ENCODE measurements around the gene GRIK3.
"Not testable (repeated sequence)": the region's sequence is repeated elsewhere in the genome, so short reads cannot be mapped to it uniquely, and the experiment has no call there.

The GRIK3 gene

DNA sequence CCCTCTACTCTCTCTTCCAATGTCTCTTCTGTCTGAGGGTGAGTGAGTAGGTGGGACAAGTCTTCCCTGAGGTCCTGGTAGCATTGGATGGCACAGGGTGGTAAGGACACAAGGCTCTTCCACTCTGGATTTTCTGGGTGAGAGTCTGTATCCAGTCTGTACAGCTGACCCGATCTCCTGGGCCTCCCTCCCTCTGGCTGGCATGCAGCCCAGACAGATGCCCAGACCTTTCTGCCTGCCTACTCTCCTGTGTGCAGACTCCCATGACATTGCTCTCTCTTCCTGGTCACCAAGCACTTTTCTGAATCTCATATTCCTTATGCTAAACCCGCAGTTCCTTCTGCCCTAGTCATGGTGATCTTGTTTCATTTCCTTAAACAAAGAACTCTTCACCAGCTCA, 100.3 kb downstream of the GRIK3 start:
- DNase-seq = no peak

GRCh38 chr1:36927826-36928225, 106.5 kb downstream of the GRIK3 start:
- DNase-seq = no peak

DNA sequence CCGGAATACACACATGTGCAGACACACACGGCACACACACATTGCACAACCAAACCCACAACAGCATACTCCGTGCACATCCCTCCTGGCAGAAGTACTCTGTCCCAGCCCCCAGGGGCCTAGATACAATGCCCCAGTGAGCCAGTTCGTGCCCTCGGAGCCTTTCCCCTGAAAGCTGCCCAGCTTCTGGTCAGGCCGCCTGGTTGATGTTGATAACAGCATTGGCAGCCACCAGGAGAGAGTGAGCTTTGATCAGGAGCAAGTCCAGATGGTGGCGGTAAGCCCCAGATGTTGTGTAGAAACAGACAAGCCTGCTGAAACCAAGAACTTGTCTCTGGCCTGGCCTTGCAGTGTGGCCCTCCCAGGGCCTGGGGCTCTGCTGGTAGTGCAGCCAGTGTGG, 109.1 kb downstream of the GRIK3 start:
- DNase-seq = no peak

DNA sequence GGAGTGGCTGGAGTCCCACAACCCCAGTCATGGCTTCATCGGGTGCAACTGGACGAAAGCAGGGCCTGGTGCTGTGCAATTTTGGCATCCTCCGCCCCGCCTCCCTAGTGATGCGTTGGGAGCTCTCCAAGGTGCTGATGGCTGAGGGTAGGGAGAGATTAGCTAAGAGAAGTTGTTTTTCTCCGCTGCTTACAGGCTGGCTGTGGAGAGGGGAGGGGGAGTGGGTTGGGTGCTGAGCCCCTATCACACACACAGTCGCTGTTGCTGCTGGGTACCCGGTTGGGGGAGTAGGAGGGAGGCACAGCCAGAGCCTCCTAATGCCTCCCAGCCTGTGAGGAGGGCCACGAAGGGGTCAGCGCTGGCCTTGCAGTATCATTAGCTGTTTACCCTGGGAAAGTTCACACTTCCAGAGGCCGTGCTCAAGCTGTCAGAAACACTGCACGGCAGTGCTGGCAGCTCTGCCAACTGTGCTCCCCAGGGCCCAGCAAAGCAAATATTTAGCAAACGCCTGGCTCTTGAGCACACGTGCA, 110.0 kb downstream of the GRIK3 start:
- DNase-seq = peak; percentile 56

DNA sequence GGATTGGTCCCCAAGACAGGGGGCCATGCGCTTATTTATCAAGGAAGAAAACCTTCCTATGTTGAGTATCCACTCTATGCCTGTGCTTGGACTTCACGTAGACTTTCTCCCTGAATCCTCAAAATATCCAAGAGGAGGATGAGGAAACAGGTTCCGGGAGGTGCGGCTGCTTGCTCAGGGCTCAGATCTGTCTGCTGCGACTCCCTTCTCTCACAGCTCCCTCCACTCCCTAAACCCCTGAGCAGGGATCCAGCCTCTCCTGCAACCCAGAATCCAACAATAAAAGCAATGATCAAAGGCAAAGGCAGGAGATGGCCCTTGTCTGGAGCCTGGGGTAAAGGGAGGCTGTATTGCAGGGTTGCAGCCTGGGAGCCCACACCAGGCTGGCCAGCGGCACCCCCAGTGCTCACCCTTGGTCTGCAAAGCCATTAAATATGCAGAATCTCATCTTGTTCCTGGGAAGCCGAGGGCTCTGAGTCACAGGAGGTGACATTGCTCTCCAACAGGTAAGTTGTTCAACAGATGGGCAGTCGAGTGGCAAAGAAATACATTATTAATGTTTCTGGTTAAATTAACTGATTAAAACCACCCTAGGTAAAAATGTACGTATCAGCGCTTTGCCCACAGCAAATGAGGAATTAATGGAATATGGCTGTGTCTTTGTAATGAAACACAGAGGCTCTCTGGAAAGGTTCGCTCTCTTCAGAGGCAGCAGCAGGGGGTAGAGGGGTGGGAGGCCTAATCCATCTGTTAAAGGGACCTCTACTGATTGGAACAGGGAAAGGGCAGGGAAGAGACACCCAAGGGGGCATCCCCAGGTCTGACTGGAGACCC, 111.5 kb downstream of the GRIK3 start:
- no peak for DNase-seq

DNA sequence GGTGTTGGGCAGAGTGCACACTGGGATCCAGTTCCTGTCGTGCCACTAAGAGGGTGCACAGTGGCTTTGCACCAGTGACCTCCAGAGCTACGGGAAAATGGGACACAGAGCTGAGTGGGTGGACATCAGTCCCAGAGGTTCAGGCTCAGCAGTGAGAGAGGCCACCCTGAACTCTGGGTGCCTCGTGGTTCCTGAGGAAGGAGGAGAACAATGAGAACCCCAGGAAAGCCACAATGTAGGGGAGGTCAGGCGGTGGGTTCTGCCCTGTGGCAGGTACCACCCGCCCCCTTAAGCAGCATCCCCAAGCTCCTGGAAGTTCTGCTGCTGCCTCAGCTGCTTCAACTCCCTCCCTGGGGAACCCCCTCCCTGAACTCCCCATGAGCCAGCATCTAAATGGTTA, 112.2 kb downstream of the GRIK3 start:
- DNase-seq = no peak

GRCh38 chr1:36920801-36921405, 113.4 kb downstream of the GRIK3 start:
- DNase-seq = no peak

DNA sequence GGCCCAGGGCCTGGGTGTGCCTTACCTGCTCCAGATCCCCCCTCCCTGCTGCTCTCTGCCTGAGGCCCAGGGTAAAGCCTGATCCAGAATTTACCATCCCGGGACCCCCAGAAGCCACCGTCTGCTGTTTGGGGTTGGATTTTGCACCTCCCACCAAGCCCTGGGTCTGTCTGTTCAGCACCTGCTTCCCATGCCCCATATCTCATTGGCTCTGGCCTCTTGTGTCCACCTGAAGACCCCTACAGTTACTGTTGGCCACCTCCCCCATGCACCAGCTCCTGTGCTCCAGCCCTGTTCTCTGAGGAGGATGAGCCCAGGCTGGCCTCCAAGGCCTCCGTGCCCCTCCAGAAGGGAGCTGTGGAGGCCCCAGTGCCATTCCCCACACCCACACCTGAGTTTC, 113.9 kb downstream of the GRIK3 start:
- DNase-seq = no peak

DNA sequence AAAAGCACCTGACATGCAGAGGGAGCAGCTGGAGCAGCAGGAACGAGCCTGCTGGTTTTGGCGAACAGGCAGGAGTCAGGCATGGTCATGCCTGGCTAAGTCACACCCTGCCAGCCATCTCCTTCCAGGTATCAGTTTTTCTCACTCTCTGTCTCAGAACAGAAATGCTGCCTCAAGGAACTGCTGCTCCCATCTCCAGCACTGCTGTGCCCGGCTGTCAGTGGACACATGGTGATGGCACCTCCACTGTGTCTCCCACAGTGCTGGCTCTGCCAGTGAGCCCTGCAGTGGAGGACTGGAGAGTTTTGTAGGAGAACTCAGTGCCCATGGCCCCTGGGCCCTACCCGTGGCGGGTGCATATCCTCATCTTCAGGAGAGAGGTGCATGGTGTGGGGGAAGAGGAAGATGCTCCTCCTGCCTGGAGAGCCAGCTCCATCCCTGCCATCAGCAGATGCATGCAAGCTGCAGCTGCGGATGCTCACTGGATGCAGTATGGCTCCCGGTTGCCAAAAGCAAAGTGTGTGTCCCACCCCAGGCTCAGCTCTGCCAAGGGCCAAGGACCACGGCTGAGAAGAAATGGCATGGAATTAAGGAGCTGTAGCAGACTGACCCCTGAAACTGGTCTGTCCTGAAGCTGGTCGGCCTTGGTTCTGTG, 114.7 kb downstream of the GRIK3 start:
- DNase-seq = no peak

- no peak for DNase-seq
Measured at GRCh38 chr1:36918604-36919003, 115.7 kb downstream of the GRIK3 start.

GRCh38 chr1:36916542-36916941, 117.8 kb downstream of the GRIK3 start:
- not testable (repeated sequence) for DNase-seq

- DNase-seq = no peak
Measured at GRCh38 chr1:36913484-36914060, 120.7 kb downstream of the GRIK3 start.

GRCh38 chr1:36913016-36913415, 121.3 kb downstream of the GRIK3 start:
- peak; percentile 53 for DNase-seq

DNA sequence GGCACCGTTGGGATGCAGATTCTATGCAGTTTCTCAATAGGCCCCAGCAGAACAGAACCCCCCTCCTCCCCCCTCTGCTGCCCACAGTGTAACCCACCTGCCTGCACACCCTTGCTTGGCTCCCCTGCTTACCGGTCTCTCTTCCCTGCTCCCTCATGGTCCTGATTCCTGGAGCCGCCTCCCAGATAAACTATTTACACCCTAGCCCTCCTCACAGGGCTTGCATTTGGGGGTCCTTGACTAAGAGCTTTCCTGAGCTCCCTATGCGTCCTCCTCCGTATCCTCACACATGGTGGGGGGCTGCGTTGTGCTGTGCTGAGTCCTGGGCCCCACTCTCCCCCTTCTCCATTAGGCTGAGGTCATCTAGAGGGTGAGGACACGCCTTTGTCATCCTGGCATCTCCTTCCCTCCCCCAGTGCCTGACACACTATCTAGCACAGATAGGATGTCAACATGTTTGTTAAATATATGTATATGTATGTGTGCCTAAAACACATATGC, 121.9 kb downstream of the GRIK3 start:
- DNase-seq = no peak

- no peak for DNase-seq
Measured at GRCh38 chr1:36911561-36912364, 122.6 kb downstream of the GRIK3 start.

- DNase-seq = no peak
Measured at GRCh38 chr1:36910886-36911540, 123.3 kb downstream of the GRIK3 start.

DNA sequence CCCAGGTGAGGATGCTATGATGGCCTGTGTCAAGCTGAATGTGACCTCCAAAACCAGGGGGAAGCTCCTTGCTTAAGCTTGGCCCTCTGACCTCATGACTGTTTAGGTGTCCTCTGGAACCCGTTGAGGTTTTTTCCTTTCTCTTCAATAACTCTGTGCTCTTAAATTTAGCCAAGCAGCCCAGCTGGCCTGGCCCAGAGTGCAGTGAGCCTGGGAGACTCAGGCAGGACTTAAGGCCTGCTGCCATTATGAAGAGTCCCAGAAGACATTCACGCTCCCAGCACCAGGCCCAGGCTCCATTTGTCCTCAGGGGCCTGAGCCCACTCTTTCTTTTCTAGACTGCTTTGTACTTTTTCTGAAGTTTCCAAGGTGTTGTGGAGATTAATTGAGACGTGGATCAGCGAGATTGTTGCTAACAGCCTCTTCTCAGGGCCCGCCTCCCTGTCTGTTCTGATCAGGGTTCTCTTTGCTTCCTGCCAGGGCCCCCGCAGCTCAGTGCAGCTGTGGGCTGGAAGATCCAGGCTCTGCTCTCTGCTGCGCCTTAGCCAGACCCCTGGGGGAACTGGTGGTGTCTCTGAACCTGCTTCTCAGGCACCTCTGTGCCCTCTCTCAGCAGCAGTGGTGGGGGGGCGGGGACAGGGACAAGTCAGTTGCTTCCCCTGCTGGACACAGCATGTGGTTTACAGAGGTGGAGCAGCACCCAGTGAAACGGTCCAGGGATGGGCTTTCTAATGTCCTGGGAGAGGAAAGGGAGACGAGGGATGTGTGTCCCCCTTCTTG, 124.2 kb downstream of the GRIK3 start:
- DNase-seq = no peak

GRCh38 chr1:36909359-36909758, 125.0 kb downstream of the GRIK3 start:
- DNase-seq = not testable (repeated sequence)

DNA sequence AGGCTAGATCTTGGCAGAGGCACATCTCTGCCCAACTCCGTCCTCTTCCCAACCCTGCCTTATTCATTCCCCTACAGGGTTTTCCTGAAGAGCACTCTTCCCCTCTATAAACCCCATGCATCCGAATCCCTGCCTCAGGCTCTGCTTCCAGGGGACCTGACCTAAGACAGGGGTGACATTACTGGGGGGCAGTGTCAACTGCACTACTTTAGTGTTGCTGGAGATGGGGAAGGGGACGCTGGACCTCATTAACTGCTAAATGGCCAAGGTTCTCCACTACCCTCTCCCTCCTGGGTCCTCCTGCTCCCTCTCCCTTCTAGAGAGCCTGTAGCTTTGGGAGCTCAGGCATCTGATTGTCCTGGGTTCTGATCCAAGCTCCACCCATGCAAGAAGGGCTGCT, 126.2 kb downstream of the GRIK3 start:
- DNase-seq = no peak

- DNase-seq = no peak
Measured at GRCh38 chr1:36906555-36906954, 127.8 kb downstream of the GRIK3 start.

DNA sequence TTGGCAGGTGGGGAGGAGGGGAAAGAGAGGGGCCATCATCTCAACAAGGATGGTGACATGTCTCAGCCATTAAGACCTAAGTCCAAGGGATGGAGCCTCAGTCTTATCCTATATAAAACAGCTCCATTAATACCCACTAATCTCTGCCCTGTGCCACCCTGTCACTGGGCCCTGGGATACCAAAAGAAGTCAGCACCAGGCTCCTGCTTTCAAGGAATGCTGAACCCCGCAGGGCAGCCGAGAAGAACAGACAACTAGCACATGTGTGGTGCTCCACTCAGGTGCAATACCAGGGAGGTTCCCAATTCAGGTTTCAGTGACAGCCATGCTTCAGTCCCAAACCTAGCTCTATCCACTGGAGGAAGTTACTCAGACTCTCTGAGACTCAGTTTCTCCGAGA, 128.4 kb downstream of the GRIK3 start:
- DNase-seq = no peak

All from NCI-H1694 treated with DMSO at 0.1 percent for 48 hours (cell line).